Epithelial cell of proximal tubule (primary cell): Measurements from ENCODE around the gene CRACR2A. TPM values are rescaled to one million over a fixed set of nuclear protein-coding genes. Genes with fewer than 3 reads are reported as not detected.

Source experiments
- DNase-seq: peaks from one replicate; pipeline ENCODE4 v3.0.0-alpha.2; 2011; ENCODE audit warnings: low read depth
- H3K4me3 ChIP-seq: 2 replicates; pipeline ENCODE4 v1.5.1; 2011; ENCODE audit warnings: low read depth, mild to moderate bottlenecking, low read length
- total RNA-seq: library from RNA; depleted of rRNA; stranded (reverse); fragments of >200 nt; gene quantifications from 2 replicates; pipeline ENCODE4 v1.2.3, GENCODE V29; 2015
- TF ChIP-seq, protein P1 (sequence below): conservative IDR thresholded peaks from 2 replicates; pipeline ENCODE4 v1.5.1; 2012; ENCODE audit warnings: low read depth, mild to moderate bottlenecking, low read length

Gene CRACR2A
- total RNA-seq, 1 donor from 2014 or later: 1.7 TPM

DNA sequence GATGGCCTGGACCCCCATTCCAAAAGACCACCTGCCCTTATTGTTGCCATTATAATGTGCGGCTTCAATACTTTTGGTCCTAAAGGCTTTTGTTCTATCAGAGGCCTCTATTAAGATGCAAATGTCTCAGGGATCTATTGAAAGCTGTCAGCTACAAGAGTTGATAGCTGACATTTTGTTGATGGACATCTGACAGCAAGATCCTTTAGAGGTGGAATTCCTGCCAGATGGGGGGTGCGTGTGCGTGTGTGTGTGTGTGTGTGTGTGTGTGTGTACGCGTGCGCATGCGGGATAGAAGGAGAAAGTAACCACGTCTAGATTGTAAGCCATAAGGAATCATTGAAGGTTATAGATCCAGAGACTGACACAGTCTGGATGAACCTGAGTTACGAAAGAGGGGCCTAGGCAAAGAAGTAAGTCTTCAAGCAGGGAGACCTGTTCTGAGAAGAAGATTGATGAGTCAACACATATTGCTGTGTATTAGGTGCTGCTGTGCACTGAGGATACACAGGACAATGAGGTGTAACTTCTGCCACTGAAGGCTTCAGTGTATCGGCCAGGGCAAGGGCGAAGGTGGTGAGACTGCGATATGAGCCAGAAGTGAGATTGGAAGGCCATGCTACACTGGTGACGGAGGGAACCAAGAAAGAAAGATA lies 172.7 kb downstream of the CRACR2A start:
- TF ChIP-seq, protein P1, sequence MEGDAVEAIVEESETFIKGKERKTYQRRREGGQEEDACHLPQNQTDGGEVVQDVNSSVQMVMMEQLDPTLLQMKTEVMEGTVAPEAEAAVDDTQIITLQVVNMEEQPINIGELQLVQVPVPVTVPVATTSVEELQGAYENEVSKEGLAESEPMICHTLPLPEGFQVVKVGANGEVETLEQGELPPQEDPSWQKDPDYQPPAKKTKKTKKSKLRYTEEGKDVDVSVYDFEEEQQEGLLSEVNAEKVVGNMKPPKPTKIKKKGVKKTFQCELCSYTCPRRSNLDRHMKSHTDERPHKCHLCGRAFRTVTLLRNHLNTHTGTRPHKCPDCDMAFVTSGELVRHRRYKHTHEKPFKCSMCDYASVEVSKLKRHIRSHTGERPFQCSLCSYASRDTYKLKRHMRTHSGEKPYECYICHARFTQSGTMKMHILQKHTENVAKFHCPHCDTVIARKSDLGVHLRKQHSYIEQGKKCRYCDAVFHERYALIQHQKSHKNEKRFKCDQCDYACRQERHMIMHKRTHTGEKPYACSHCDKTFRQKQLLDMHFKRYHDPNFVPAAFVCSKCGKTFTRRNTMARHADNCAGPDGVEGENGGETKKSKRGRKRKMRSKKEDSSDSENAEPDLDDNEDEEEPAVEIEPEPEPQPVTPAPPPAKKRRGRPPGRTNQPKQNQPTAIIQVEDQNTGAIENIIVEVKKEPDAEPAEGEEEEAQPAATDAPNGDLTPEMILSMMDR: no peak
- no peak for DNase-seq

DNA sequence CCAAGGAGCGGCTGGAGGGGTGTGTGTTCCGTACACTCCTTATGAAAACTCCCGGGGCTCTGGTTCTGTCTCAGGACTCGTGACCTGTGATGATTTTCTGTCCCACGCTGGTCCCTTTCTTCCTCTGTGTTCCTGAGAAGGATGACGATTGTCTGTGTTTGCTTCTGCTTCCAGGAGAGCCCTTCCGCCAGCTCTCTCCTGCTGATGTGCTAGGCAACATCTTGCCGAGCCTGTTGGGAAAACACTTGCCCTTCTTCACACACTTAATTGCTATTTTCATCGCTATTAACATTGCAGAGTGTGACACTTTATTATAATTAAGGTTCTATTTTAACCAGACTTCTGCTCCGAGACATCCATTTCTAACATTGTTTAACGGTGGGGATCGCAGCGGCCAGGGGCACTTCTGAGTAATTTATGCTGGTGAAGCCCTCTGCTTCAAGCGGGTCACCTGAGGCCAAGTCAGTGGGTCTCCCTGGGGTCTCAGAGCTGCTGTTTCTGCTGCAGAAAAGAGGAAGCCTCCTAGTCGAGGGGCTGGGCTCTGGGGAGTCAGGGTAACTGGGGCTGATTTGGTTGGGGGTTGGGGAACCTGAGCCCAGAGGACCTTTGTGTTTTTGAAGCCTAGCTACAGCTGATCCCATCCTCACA lies 173.3 kb downstream of the CRACR2A start:
- TF ChIP-seq, protein P1: no peak
- no peak for DNase-seq

More for the DNA sequence above, 172.7 kb downstream of the CRACR2A start:
- H3K4me3 ChIP-seq: no peak overlapping the region

DNA sequence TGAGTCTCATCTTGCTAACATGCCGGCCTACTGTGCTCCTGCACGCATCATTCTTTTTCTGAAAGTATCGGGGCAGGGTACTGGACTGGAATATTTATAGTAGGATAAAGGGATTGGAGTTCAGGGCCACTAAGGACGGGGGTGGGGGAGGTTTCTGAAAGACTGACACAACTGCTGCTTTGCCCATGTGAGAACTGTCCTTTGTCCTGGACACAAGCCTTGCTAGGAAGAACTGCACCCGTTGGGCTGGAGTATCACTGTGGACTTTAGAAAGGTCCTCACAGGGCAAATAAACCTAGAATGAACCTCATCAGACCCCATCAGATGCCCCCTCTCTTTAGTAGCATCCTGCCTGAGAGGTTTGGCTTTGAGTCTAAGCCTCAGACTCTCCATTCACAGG lies 174.4 kb downstream of the CRACR2A start:
- TF ChIP-seq, protein P1: no peak
- DNase-seq: no peak
- no peak overlapping the region for H3K4me3 ChIP-seq

More for the DNA sequence above, 173.3 kb downstream of the CRACR2A start:
- H3K4me3 ChIP-seq: no peak overlapping the region

DNA sequence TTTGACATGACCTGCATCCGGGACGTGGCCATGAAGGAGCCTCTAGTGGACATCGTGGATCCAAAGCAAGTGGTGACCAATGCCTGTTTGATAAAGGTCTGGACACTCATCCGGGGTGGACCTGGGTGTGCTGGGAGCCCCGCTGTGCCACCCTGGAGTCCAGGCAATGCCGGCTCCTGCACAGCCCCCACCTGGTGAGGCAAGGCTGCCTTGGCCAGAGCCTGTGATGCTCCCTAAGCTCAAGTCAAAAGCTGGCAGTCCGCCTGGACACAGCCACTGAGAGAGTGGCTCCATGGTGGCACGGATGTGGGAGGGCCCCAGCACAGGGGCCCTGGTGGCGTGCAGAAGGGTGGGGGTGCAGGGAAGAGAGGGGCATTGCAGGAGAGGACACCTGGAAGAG lies 176.0 kb downstream of the CRACR2A start:
- TF ChIP-seq, protein P1: no peak
- DNase-seq: no peak
- no peak overlapping the region for H3K4me3 ChIP-seq

DNA sequence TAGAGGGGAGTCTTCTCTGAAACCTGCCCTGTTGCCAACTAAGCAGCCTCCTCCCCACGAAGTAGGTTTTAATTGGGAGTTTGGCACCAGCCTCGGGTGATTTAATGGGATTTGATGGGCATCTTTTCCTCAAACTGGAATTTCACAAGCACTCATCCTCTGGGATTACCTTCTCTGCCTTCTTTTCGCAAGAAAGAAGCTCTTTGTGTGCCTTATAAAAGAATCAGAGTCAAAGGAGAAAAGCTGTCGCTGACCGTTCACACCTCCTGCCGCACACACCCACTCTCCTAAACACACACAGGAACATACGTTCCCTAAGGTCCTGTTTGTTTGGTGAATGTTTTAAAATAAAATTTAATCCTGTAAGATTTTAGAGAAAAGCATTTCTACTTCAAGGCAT lies 177.9 kb downstream of the CRACR2A start:
- DNase-seq: no peak
- H3K4me3 ChIP-seq: no peak overlapping the region
- TF ChIP-seq, protein P1: no peak

DNA sequence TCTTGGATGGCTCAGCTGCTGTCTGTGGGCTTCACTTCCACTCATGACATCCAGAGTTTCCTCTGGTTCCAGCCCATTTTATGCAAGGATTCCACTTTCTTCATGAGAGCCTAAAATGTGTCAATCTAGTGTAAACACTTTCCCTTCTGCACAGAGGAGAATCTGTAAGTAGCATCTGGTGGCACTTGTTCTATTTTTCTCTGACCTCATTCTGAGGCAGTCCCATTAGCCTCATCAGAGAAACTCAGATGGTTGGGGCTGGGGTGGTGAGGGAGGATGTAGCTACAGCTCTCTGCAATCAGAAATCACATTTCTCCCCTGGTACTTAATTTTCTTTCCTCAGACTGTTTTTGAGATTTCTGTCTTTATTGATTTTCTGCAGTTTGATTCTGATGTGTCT lies 180.3 kb downstream of the CRACR2A start:
- DNase-seq: no peak
- TF ChIP-seq, protein P1: no peak
- no peak overlapping the region for H3K4me3 ChIP-seq

DNA sequence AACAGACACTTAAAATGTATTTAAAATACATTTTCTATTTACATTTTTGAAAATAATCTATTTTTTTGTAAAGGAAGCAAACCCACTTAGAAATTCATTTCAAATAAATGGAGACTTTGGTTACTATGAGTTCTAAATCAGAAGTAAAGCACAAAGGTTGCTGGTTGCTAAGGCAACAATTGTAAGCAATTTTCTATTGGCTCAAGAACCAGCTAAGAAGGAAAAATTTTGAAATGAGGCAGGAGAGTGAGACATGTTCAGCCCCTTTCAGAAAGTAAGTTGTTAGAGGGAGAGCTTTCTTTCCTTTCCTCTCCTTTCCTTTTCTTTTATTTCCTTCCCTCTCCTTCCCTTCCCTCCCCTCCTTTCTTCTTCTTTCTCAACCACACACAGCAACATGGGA lies 181.2 kb downstream of the CRACR2A start:
- TF ChIP-seq, protein P1: no peak
- H3K4me3 ChIP-seq: no peak overlapping the region
- no peak for DNase-seq
